SK-N-SH treated with all-trans-retinoic acid at 6 μM for 48 hours (cell line): ENCODE data around the gene ARHGEF37.

ENCODE experiments used
- ATAC-seq: fragments of 200-7000 bp; cut with Tn5 transposase; 3 replicates; pipeline ENCODE4 v1.9.1; 2020; ENCODE audit warnings: mild to moderate bottlenecking, moderate library complexity
- BACH2 ChIP-seq: fragments of 250-450 bp; sonication (Bioruptor Pico); IDR thresholded peaks from 2 replicates; pipeline ENCODE4 v1.9.0; 2021; ENCODE audit warnings: mild to moderate bottlenecking, borderline replicate concordance
- CSDC2 ChIP-seq: fragments of 250-450 bp; sonication (Bioruptor Pico); IDR thresholded peaks from 2 replicates; pipeline ENCODE4 v1.5.0; 2020; ENCODE audit warnings: mild to moderate bottlenecking, moderate library complexity
- CSRNP3 ChIP-seq: fragments of 250-450 bp; sonication (Bioruptor Pico); IDR thresholded peaks from 2 replicates; pipeline ENCODE4 v1.5.1; 2021; ENCODE audit warnings: mild to moderate bottlenecking, moderate library complexity
- ESRRG ChIP-seq: fragments of 250-450 bp; sonication (Bioruptor Pico); IDR thresholded peaks from 2 replicates; pipeline ENCODE4 v1.6.1; 2021; ENCODE audit warnings: mild to moderate bottlenecking
- GLIS3 ChIP-seq: fragments of 250-450 bp; sonication (Bioruptor Pico); IDR thresholded peaks from 2 replicates; pipeline ENCODE4 v1.5.0; 2020; ENCODE audit warnings: mild to moderate bottlenecking, moderate library complexity
- ISL1 ChIP-seq: fragments of 250-450 bp; sonication (Bioruptor Pico); IDR thresholded peaks from 2 replicates; pipeline ENCODE4 v2.1.2; 2022; ENCODE audit warnings: mild to moderate bottlenecking, moderate library complexity
- OSR1 ChIP-seq: fragments of 250-450 bp; sonication (Bioruptor Pico); IDR thresholded peaks from 2 replicates; pipeline ENCODE4 v1.8.0; 2022; ENCODE audit warnings: moderate library complexity, mild to moderate bottlenecking, inconsistent platforms
- PATZ1 ChIP-seq: fragments of 250-450 bp; sonication (Bioruptor Pico); IDR thresholded peaks from 2 replicates; pipeline ENCODE4 v1.8.0; 2020; ENCODE audit warnings: mild to moderate bottlenecking, moderate library complexity, borderline replicate concordance
- POU6F1 ChIP-seq: fragments of 250-450 bp; sonication (Bioruptor Pico); IDR thresholded peaks from 2 replicates; pipeline ENCODE4 v1.8.0; 2021; ENCODE audit warnings: low read depth, mild to moderate bottlenecking, moderate library complexity, borderline replicate concordance
- PPARA ChIP-seq: fragments of 250-450 bp; sonication (Bioruptor Pico); IDR thresholded peaks from 2 replicates; pipeline ENCODE4 v1.5.0; 2020; ENCODE audit warnings: mild to moderate bottlenecking, borderline replicate concordance
- RARB ChIP-seq: fragments of 250-450 bp; sonication (Bioruptor Pico); IDR thresholded peaks from 2 replicates; pipeline ENCODE4 v1.8.0; 2021; ENCODE audit warnings: mild to moderate bottlenecking, moderate library complexity
- SNAI2 ChIP-seq: fragments of 250-450 bp; sonication (Bioruptor Pico); IDR thresholded peaks from 2 replicates; pipeline ENCODE4 v1.5.0; 2020; ENCODE audit warnings: mild to moderate bottlenecking, moderate library complexity
- TCF4 ChIP-seq: fragments of 250-450 bp; sonication (Bioruptor Pico); IDR thresholded peaks from 2 replicates; pipeline ENCODE4 v1.8.0; 2021; ENCODE audit warnings: mild to moderate bottlenecking, moderate library complexity, borderline replicate concordance
- TOX ChIP-seq: fragments of 250-450 bp; sonication (Bioruptor Pico); IDR thresholded peaks from 2 replicates; pipeline ENCODE4 v1.8.0; 2021; ENCODE audit warnings: mild to moderate bottlenecking, moderate library complexity, borderline replicate concordance
- ZC3H10 ChIP-seq: fragments of 250-450 bp; sonication (Bioruptor Pico); IDR thresholded peaks from 2 replicates; pipeline ENCODE4 v1.5.1; 2021; ENCODE audit warnings: mild to moderate bottlenecking, moderate library complexity
- ZFP3 ChIP-seq: fragments of 250-450 bp; sonication (Bioruptor Pico); IDR thresholded peaks from 2 replicates; pipeline ENCODE4 v1.5.0; 2020; ENCODE audit warnings: mild to moderate bottlenecking, moderate library complexity
- ZFP30 ChIP-seq: fragments of 450-650 bp; formaldehyde crosslinking; IDR thresholded peaks from 2 replicates; pipeline ENCODE4 v1.5.0; 2022; ENCODE audit warnings: mild to moderate bottlenecking, moderate library complexity
- ZNF565 ChIP-seq: fragments of 450-650 bp; formaldehyde crosslinking; conservative IDR thresholded peaks from 2 replicates; pipeline ENCODE4 v1.5.0; 2020; ENCODE audit warnings: low read depth, mild to moderate bottlenecking, moderate library complexity
- ZNF70 ChIP-seq: fragments of 450-650 bp; formaldehyde crosslinking; IDR thresholded peaks from 2 replicates; pipeline ENCODE4 v1.5.0; 2020; ENCODE audit warnings: mild to moderate bottlenecking, moderate library complexity
- ZNF8 ChIP-seq: fragments of 450-650 bp; formaldehyde crosslinking; IDR thresholded peaks from 2 replicates; pipeline ENCODE4 v1.5.0; 2020; ENCODE audit warnings: mild to moderate bottlenecking, moderate library complexity
- TF ChIP-seq, protein P1 (sequence below): fragments of 250-450 bp; sonication (Bioruptor Pico); IDR thresholded peaks from 2 replicates; pipeline ENCODE4 v1.5.0; 2020; ENCODE audit warnings: mild to moderate bottlenecking, moderate library complexity

The ARHGEF37 gene

DNA sequence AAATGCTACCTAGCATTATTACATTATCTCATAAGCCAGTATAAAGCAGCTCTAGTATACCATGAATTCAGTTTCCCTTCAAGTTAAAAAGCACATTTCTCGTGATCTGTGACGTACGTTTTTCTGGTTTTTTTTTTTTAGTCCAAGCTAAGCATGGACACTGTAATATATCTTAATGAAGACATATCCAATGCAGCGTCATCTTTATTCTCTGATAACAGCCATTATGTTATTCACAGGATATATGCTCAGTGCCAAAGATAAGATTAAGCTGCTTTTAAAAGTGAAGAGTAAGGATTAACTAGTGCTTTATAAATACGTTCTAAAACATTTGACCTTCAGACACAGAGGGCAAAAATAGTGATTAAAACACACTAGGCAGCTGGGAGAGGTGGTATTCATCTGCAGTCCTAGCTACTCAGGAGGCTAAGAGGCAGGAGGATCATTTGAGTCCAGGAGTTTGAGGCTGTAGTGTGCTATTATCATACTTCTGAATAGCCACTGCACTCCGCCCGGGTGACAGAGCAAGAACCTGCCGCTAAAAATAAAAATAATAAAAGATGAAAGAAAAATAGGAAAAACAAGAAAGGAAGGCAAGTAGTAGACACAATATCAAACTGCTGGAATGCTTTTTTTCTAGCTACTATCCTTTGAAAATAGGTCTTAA is 37.8 kb upstream of the ARHGEF37 start:
- no peak for TF ChIP-seq ZFP30 (CRISPR knock-in tag)
- peak; percentile 68 for TF ChIP-seq ISL1 (CRISPR knock-in tag)
- ATAC-seq = peak; percentile 9; the same call in 2 of the 3 replicates

DNA sequence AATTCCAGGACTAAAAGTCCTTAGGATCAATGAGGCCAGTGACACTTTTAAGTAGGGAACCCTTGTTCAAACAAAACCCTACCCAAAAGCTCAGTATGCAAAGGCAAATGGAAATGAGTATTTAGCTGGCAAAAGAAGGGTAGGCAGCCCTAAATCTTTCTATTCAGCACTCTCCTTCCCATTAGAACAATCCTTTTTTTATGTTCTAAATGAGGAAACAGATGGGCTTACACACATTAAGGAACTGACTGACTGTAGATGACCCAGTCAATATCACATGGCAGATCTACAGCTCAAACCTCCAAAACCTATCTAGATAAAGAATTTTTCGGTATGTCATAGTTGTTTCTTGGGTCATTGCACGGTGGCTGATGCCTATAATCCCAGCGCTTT is 37.3 kb upstream of the ARHGEF37 start:
- TF ChIP-seq CSRNP3 (CRISPR knock-in tag) = no peak
- ATAC-seq = no peak

GRCh38 chr5:149545327-149545726 is 36.0 kb upstream of the ARHGEF37 start:
- ATAC-seq = no peak
- TF ChIP-seq PPARA (CRISPR knock-in tag) = no peak
- no peak for TF ChIP-seq ZNF70 (CRISPR knock-in tag)
- no peak for TF ChIP-seq TCF4 (CRISPR knock-in tag)

- ATAC-seq = no peak
- TF ChIP-seq GLIS3 (CRISPR knock-in tag) = no peak
- no peak for TF ChIP-seq ZFP3
- no peak for TF ChIP-seq TOX
- no peak for TF ChIP-seq ZNF8 (CRISPR knock-in tag)
- no peak for TF ChIP-seq PPARA (CRISPR knock-in tag)
- TF ChIP-seq ZFP30 (CRISPR knock-in tag) = no peak
- no peak for TF ChIP-seq SNAI2 (CRISPR knock-in tag)
- no peak for TF ChIP-seq ZNF70 (CRISPR knock-in tag)
Observed at GRCh38 chr5:149546974-149547373, 34.3 kb upstream of the ARHGEF37 start.

GRCh38 chr5:149549461-149550267 is 31.6 kb upstream of the ARHGEF37 start:
- TF ChIP-seq PATZ1 (CRISPR knock-in tag) = no peak
- no peak for TF ChIP-seq CSDC2 (CRISPR knock-in tag)
- TF ChIP-seq ISL1 (CRISPR knock-in tag) = peak; percentile 8; the same call in 1 of the 2 replicates
- TF ChIP-seq, all 23 proteins: peak for 1
- peak; percentile 5; the same call in 1 of the 3 replicates for ATAC-seq

DNA sequence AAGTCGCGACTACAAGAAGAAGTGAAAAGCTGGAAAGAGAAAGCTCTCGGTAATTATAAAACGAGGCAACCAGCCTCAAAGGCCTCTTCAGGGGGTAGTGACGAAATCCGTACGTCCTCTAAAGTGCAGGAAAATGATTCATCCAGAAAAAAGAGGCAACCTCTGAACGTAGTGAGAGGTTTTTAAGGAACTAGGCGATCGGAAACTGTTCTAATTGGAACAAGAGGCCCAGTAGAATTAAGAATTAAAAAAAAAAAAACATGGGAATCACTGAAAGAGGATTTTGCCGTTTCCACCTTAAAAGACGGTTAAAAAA is 31.1 kb upstream of the ARHGEF37 start:
- no peak for TF ChIP-seq OSR1 (CRISPR knock-in tag)
- no peak for TF ChIP-seq ESRRG (CRISPR knock-in tag)
- TF ChIP-seq ZC3H10 (CRISPR knock-in tag) = no peak
- no peak for TF ChIP-seq ISL1 (CRISPR knock-in tag)
- no peak for TF ChIP-seq ZFP30 (CRISPR knock-in tag)
- no peak for TF ChIP-seq SNAI2 (CRISPR knock-in tag)
- TF ChIP-seq RARB (CRISPR knock-in tag) = no peak
- TF ChIP-seq TCF4 (CRISPR knock-in tag) = no peak
- no peak for TF ChIP-seq ZNF70 (CRISPR knock-in tag)
- TF ChIP-seq POU6F1 (CRISPR knock-in tag) = no peak
- TF ChIP-seq GLIS3 (CRISPR knock-in tag) = no peak
- TF ChIP-seq ZNF565 (CRISPR knock-in tag) = no peak
- TF ChIP-seq, protein P1, sequence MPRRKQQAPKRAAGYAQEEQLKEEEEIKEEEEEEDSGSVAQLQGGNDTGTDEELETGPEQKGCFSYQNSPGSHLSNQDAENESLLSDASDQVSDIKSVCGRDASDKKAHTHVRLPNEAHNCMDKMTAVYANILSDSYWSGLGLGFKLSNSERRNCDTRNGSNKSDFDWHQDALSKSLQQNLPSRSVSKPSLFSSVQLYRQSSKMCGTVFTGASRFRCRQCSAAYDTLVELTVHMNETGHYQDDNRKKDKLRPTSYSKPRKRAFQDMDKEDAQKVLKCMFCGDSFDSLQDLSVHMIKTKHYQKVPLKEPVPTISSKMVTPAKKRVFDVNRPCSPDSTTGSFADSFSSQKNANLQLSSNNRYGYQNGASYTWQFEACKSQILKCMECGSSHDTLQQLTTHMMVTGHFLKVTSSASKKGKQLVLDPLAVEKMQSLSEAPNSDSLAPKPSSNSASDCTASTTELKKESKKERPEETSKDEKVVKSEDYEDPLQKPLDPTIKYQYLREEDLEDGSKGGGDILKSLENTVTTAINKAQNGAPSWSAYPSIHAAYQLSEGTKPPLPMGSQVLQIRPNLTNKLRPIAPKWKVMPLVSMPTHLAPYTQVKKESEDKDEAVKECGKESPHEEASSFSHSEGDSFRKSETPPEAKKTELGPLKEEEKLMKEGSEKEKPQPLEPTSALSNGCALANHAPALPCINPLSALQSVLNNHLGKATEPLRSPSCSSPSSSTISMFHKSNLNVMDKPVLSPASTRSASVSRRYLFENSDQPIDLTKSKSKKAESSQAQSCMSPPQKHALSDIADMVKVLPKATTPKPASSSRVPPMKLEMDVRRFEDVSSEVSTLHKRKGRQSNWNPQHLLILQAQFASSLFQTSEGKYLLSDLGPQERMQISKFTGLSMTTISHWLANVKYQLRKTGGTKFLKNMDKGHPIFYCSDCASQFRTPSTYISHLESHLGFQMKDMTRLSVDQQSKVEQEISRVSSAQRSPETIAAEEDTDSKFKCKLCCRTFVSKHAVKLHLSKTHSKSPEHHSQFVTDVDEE (CRISPR knock-in tag) = no peak
- no peak for TF ChIP-seq PPARA (CRISPR knock-in tag)
- no peak for TF ChIP-seq TOX
- no peak for TF ChIP-seq ZFP3
- no peak for TF ChIP-seq BACH2 (CRISPR knock-in tag)
- no peak for ATAC-seq
